CD4-positive, alpha-beta T cell treated with Interleukin-2 at 100 ng/mL for 4 hours (primary cell): ENCODE measurements around the gene CELA1.
"Not testable (repeated sequence)": the region's sequence is repeated elsewhere in the genome, so short reads cannot be mapped to it uniquely, and the experiment has no call there.

ENCODE experiments used
- DNase-seq: peaks from one replicate; pipeline ENCODE4 v3.0.0-alpha.2; 2020; ENCODE audit warnings: low spot score

CELA1 gene

DNA sequence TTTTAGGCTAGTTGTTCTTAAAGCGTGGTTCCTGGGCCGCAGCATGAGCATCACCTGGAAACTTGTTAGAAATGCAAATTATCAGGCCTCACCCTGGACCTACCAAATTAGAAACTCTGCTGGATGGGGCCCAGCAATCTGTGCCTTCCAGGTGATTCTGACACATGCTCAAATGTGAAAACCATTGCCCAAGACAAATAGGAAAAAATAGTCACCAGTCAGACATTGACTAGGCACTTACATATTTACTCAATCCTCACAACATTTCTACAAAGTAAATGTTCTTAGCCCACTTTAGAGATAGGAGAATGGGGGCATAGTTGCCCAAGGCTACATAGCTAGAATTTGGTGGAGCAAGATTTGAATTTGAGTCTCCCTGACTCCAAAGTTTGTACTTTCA, 3.3 kb downstream of the CELA1 start:
- no peak for DNase-seq

DNA sequence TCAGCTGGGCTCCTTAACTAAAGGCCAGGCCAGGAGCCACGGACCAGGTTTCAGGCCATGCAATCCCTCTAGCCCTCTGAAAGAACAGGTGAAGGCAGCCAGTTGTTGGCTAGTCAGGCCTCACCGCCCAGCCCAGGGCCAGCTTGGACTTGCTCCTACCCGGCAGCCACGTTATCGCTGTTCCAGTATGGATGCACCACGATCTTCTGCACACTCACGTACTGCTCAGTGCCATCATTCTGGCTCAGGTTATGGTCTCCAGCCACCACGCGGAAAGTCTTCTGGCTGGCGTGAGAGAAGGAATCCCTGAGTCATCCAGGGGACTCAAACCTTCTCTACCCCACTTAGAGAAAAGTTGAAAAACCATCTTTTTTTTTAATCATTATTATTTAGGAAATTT, 4.1 kb downstream of the CELA1 start:
- DNase-seq = no peak

DNA sequence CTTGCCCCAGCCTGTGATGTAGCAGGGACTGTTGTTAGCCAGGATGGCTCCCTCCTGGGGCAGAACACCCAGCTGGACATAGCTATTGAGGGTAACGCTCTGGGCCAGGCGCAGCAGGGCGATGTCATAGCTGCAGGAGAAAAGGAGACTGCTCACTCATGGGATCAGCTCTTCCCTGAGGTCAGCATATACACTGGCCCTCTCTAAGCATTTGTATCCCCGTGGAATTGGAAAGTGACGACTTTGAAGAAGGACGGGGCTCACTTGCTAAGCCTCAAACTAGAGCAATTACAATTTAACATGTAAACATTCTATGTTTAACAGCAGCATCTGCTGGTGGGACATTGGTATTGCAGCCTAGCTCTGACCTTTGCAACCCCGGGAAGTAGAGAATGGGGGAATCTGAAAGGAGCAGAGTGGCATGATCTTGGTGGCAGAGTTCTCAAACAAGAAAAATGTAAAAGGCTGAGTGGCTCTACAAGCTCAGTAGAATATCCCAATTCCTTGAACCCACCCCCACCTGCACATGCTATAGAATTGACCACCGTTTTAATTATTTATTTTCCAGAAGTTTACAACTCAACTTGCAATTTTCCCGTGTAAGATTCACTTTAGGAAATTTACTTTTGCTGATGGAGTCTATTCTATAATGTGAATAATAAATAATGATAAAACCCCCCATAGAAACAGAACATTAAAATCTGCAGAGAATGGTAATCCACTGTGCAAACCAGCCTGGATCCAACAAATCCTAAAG, 5.0 kb downstream of the CELA1 start:
- peak; percentile 86 for DNase-seq

- DNase-seq = no peak
Measured at GRCh38 chr12:51339750-51340149, 6.7 kb downstream of the CELA1 start.

DNA sequence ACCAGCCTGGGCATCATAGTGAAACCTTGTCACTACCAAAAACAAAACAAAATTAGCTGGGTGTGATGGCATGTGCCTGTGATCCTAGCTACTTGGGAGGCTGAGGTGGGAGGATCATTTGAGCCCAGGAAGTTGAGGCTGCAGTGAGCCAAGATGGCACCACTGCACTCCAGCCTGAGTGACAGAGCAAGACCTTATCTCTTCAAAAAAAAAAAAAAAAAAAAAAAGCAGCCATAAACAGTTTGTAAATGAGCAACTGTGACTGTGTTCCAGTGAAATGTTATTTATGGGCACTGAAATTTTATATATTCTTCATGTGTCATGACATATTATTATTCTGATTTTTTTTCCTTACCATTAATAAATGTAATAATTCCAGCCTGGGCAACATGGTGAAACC, 9.1 kb downstream of the CELA1 start:
- DNase-seq = not testable (repeated sequence)

DNA sequence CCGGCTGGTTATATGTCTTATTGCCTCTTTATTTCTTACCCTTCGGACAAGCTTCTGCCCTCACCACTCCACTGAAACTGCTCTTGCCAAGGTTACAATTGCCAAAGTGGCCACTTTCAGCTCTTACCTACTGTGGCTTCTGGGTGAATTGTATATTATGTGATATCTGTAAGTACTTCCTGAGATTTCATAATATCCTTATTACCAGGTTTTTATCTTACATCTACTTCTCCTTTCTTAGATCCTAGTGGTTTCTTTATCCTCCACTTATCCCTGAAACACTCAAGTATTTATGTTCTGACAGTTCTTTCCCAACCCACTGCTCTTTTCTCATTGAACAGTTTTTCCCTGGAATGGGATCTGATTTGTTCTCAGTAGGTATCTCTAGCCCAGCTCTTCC, 10.5 kb downstream of the CELA1 start:
- no peak for DNase-seq

DNA sequence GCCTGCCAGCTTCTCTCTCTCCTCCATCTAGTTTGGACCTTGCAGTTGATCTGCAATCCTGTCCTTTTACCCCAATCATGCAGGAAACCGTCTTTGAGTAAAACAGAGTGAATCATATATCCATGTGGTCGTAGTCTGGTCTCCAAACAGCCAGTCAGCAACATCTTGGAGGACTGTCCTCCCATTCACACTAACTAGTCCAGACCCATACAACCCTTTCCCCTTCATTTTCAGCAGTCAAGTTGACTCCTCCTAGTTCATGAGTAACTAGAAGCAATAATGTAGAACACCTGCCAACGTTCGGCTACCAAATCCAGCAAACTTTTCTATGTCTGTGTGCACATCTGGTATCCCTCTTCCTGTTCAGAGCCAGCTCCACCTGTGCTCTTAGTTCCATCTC, 11.7 kb downstream of the CELA1 start:
- no peak for DNase-seq

- no peak for DNase-seq
Measured at GRCh38 chr12:51333536-51333935, 12.9 kb downstream of the CELA1 start.

DNA sequence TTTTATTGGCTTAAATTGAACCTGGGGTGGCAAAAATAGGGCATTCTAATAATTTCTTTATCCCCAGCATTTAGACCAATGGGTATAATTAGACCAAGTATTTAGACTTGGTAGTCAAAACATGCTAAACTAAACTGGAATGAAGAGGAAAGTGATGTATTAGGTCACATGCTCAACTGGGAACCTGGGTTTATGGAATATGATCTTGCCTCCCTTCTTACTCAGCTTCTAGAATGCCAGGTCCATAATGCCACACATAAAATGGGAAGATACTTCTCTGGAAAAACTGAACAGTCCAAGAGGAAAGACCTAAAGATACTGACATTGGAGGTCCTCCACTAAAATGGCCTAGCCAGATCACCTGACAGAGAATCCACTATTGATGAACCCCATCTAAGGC, 16.3 kb downstream of the CELA1 start:
- no peak for DNase-seq

- DNase-seq = no peak
Measured at GRCh38 chr12:51329742-51330141, 16.7 kb downstream of the CELA1 start.

DNA sequence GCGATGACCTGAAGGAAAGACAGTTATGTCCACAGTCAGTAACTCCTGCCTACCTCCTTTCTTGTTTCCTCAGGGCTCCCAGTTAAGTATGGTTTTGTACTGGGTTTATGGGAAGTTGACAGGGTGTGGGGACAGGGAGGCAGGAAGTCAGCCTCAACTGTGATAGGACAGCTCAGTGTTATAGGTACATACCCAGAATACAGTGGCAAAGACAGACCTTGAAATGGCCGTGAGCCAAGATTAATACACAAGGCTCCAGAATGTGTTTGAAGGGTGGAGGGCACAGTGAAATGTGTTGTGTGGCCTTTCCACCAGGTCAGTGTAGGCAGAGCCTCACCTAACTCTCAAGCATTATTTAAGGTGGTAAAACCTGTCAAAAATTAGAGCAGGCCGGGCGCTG, 17.9 kb downstream of the CELA1 start:
- no peak for DNase-seq

DNA sequence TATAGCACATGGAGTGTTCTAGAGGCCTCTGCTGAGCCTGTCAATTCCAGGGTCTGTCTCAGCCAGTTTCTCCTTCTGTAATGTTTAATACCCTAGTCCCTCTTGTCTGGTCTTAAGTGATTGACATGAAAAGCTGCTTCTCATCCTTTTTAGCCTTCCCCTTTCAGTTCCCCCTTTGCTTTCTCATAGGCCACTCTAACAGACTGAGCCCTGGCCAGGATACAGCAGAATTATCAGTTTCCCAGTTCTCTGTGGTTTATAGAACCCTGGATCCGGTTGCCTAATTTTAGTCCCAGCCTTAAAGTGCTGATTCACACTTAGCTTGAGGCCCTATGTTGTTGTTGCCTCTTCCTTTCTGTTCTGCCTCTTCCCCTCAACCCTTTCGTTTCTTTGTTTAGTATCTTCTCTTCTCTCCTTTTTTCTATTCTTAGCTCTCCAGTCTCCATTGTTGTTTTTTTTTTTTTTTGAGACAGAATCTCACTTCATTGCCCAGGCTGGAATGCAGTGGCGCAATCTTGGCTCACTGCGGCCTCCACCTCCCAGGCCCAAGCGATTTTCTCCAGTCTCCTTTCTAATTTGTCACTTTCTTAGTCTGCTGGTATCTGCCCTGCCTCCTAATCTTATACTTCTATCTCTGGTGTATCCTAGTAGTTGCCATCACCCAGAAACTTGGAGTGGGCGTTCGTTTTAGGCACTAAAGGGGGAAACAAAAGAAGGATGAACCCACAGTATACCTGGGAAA, 19.6 kb downstream of the CELA1 start:
- peak; percentile 40 for DNase-seq

DNA sequence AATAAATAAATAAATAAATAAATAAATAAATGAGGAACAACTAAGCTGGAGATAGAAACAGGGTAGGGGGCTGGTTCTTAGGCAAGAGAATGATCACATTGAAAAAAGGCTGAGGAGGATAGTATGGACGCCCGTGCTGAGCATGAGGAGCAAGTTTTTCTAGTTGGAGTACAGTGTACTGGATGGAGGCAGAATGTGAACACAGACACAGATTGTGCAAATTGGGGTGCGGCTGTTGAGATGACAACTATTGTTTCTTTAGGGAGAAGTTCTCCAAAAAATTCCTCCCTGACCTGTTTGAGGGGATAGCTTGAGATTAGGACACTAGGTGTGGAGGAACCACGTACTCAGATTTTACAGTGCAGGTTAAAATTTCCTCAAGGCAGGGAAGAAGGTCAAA, 21.5 kb downstream of the CELA1 start:
- DNase-seq = no peak

DNA sequence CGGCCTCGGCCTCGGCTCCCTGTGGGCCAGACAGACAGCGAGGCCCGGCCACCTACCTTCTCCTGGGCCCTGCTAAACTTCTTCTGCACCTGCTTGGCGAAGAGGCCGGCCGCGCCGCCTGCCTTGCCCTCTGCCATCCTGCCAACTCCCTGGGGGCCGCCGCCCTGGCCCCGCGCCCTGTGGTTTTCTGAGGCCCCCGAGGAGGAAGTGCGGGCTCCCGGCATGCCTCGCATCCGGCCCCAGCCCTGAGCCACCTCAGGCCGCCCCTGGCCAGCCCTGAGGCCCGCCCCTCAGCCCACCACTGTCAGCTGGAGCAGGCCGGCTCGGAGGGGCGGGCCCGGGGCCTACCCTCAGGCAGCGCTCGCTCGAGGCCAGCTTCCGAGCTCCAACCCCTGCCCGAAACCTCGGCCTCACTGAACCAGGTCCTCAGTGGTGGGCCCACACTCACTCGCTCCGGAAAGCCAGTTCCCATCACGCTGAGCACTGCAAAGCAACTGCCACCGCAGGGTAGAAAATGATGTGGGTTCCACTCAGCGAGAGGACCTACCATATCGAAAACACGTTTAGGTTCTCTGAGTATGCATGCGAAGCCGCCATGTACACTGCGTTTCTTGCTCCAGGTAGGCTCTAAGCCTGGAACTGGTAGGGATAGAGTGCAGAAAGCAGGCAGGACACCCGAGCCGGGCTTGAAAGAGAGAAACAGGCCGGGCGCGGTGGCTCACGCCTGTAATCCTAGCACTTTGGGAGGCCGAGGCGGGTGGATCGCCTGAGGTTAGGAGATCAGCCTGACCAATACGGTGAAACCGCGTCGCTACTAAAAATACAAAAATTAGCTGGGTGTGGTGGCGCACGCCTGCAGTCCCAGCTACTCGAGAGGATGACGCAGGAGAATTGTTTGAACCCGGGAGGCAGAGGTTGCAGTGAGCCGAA, 22.2 kb downstream of the CELA1 start, which contains the start of gene BIN2:
TSS of gene BIN2 (minus strand) at position 209 of the 930 bp plus-strand sequence. CDS start at position 137, 72 bp downstream.
- peak; percentile 69 for DNase-seq

GRCh38 chr12:51323317-51323960, 23.0 kb downstream of the CELA1 start:
- DNase-seq = peak; percentile 67

DNA sequence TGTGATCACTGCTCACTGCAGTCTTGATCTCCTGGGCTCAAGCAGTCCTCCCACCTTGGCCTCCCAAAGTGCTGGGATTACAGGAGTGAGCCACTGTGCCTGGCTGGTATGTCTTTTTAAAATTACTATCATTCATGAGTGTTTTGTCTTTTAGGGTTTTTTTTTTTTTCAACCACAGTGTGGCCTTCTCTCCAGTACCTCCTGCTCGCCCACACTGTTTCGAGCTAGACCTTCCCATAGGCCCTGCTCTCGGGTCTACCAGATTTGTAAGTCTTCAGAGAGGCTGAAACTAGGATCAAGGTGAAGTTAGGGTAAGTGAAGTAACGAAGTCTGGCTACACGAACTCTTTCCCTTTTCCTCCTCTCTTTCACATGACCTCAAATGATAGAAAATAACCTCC, 24.0 kb downstream of the CELA1 start:
- DNase-seq = no peak

- DNase-seq = no peak
Measured at GRCh38 chr12:51321882-51322281, 24.6 kb downstream of the CELA1 start.

DNA sequence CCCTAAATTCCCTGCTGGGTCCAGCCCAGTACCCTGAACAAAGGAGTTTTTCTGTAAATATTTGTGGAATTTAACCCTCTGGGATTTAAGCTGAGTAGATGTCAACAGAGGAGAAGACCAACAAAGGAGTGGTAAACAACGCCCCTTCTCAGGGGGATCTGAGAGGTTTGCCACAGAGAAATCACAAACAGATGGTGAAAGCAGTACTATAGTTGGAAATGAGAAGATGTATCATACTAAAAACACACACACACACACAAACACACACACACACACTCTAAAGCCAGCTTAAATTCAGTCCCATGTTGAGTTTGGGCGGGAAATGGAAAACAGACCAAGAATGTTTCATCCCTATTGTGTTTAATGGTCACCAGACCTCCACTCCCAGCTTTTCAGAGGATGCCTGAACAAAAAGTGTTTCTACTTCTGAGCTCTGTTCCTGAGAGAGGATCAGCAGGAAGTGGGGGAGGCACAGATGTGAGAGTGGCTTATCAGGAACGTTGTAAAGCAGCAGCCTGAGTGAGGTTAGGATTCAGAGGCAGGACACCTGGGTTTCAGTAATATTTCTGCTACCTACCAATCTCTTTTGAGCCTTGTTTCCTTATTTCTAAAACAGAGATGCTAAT, 25.7 kb downstream of the CELA1 start:
- DNase-seq = peak; percentile 24

DNA sequence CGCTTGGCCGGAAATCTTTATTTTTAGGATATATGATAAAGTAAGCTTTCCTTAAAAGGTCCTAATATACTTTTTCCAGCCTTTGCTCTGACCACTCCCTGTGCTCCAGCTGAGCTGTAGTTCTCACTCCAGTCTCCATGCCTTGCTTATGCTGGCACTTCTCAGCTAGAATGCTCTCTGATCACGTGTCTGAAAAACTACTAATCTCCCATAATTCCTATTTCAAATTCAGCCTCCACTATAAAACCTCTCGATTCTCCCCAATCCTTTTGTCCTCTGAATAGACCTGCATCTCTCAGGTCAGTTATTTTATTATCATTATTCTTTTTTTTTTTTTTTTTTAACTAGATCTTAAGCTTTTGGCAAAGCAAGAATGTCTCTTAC, 26.2 kb downstream of the CELA1 start:
- no peak for DNase-seq

GRCh38 chr12:51318846-51319599, 27.5 kb downstream of the CELA1 start:
- peak; percentile 78 for DNase-seq
